ENCODE results near the gene CLCN3.
"Not testable (repeated sequence)": the region's sequence is repeated elsewhere in the genome, so short reads cannot be mapped to it uniquely, and the experiment has no call there.

DNA sequence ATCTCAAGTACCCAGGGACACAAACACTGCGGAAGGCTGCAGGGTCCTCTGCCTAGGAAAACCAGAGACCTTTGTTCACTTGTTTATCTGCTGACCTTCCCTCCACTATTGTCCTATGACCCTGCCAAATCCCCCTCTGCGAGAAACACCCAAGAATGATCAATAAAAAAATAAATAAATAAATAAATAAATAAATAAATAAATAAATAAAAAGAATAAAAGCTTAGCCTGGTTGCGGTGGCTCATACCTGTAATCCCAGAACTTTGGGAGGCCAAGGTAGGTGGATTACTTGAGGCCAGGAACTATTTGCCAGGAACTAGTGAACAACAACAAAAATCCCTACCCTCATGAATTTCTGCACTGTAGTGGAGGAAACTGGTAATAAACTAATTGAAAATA lies 49.4 kb upstream of the CLCN3 start:
- not testable (repeated sequence) for TF ChIP-seq POLR2A (IDR thresholded peaks at IDR 0.05)
- TF ChIP-seq, protein P1, sequence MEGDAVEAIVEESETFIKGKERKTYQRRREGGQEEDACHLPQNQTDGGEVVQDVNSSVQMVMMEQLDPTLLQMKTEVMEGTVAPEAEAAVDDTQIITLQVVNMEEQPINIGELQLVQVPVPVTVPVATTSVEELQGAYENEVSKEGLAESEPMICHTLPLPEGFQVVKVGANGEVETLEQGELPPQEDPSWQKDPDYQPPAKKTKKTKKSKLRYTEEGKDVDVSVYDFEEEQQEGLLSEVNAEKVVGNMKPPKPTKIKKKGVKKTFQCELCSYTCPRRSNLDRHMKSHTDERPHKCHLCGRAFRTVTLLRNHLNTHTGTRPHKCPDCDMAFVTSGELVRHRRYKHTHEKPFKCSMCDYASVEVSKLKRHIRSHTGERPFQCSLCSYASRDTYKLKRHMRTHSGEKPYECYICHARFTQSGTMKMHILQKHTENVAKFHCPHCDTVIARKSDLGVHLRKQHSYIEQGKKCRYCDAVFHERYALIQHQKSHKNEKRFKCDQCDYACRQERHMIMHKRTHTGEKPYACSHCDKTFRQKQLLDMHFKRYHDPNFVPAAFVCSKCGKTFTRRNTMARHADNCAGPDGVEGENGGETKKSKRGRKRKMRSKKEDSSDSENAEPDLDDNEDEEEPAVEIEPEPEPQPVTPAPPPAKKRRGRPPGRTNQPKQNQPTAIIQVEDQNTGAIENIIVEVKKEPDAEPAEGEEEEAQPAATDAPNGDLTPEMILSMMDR (IDR thresholded peaks at IDR 0.05), result not testable (repeated sequence)
